ENCODE data around the gene BTBD9. TPM values are rescaled to one million over a fixed set of nuclear protein-coding genes. Genes with fewer than 3 reads are reported as not detected.

BTBD9 gene
- total RNA-seq, 3 donors from 2014 or later = 12.8 to 25.5 (median 19.0) TPM

DNA sequence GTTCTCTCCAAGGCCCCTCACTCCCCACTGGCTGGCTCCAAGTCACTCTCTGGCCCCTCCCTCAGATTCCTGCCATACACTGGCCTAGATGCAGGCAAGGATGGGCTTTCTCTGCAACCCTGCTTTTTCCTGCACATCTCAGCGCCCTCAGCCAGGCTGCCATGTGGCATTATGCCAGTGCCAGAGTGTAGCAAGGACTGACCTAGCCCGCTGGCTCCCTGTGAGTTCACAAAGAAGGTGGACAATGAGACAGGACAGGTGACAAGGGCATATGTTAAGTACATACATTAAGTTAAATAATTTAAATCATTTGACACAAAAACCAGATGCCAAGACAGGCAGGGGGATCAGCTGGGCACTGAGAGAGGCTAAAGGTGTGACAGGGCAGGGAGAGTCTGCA, 425.6 kb downstream of the BTBD9 start:
- no peak for DNase-seq (ENCODE audit: low spot score in 2 of 2)
- Histone ChIP-seq H3K27ac (no peak overlapping the region), H3K36me3 (no peaks in the 10 kb centered on the region), H3K9me3 (no peaks in the 10 kb centered on the region), H3K4me3 (no peak overlapping the region), H3K4me1 (peaks cover 0 to 7% of the 10 kb centered on the region in 2 donors), H3K27me3 (no peaks in the 10 kb centered on the region)
- intact Hi-C loops (cut with DNase I; ENCODE audit: low total_unique reads) = no loop called here
- TF ChIP-seq POLR2A (IDR thresholded peaks at IDR 0.05) (no peak), POLR2AphosphoS5 (IDR thresholded peaks at IDR 0.05) (no peak)
- TF ChIP-seq, protein P1, sequence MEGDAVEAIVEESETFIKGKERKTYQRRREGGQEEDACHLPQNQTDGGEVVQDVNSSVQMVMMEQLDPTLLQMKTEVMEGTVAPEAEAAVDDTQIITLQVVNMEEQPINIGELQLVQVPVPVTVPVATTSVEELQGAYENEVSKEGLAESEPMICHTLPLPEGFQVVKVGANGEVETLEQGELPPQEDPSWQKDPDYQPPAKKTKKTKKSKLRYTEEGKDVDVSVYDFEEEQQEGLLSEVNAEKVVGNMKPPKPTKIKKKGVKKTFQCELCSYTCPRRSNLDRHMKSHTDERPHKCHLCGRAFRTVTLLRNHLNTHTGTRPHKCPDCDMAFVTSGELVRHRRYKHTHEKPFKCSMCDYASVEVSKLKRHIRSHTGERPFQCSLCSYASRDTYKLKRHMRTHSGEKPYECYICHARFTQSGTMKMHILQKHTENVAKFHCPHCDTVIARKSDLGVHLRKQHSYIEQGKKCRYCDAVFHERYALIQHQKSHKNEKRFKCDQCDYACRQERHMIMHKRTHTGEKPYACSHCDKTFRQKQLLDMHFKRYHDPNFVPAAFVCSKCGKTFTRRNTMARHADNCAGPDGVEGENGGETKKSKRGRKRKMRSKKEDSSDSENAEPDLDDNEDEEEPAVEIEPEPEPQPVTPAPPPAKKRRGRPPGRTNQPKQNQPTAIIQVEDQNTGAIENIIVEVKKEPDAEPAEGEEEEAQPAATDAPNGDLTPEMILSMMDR (IDR thresholded peaks at IDR 0.05) = no peak

DNA sequence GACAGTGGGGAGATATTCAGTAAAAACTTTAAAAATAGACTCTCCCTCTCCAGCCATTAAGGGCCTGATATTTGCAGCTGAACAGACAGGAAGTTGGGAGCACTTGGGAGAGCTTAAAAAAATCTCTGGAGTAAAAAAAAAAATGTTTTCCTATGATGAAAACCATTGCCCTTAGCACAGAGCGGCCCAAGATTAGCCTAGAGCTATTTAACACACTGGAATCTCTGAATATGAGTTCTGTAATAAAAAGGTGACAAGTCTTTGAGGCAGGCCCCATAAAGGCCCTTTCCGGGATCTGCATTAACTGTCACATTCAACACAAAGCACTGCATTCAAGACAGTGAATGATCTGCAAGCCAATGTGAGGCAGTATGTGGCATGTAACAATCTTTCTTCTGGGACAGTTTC, 426.5 kb downstream of the BTBD9 start:
- Histone ChIP-seq H3K9me3 (no peaks in the 10 kb centered on the region), H3K36me3 (no peaks in the 10 kb centered on the region), H3K27me3 (no peaks in the 10 kb centered on the region), H3K27ac (peak overlapping the region in 1 of 2 donors; percentile 17), H3K4me1 (peaks cover 0 to 7% of the 10 kb centered on the region in 2 donors), H3K4me3 (no peak overlapping the region)
- intact Hi-C loops (cut with DNase I; ENCODE audit: low total_unique reads) = no loop called here
- TF ChIP-seq POLR2AphosphoS5 (IDR thresholded peaks at IDR 0.05) (no peak), POLR2A (IDR thresholded peaks at IDR 0.05) (no peak)
- TF ChIP-seq, protein P1 (IDR thresholded peaks at IDR 0.05) = no peak
- DNase-seq (ENCODE audit: low spot score in 2 of 2) = no peak

DNA sequence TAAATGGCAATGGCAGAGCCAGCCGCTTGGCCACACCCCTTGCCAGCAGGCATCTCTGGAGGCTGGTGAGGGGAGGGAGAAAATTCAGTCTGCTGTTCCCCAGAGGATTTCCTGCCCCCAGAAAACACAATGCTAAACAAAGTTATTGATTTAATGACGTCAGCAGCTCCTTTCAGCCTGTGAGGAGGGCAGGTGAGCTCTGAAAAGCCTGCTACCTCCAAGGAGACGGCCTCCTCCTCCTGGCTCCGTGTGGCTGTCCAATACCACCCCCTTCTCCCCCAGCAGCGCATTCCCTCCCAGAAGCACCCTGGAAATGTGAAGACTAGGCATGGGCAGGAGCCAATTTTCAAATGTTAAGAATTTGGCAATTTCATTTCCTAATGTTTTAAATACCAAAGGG, 427.1 kb downstream of the BTBD9 start:
- H3K36me3 ChIP-seq = no peaks in the 10 kb centered on the region
- peak overlapping the region in 1 of 2 donors; percentile 29 for H3K27ac ChIP-seq
- H3K27me3 ChIP-seq = no peaks in the 10 kb centered on the region
- peaks cover 0 to 7% of the 10 kb centered on the region in 2 donors for H3K4me1 ChIP-seq
- no peak overlapping the region for H3K4me3 ChIP-seq
- H3K9me3 ChIP-seq = no peaks in the 10 kb centered on the region
- DNase-seq (ENCODE audit: low spot score in 2 of 2) = no peak
- no peak for TF ChIP-seq POLR2AphosphoS5 (IDR thresholded peaks at IDR 0.05)
- TF ChIP-seq POLR2A (IDR thresholded peaks at IDR 0.05) = no peak
- TF ChIP-seq, protein P1 (IDR thresholded peaks at IDR 0.05) = no peak
- intact Hi-C loops (cut with DNase I; ENCODE audit: low total_unique reads) = no loop called here

DNA sequence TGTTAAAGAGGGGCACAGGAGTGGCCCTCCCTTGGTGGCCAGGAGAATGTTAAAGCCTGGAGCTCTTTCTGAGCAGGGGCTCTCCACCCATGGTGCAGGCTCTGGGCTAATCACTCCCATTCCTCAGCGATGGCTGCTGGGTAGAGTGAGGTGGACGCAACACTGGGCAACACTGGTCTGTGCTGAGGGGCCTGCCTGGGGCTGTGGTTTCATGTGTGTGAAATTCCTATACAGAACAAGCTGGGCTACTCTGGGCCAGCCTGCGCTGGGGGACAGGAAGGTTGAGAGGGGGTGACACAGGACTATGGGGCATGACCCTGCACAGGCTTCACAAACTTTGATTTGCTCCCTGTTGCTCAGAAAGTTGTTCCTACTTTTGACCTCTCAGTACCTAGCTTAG, 427.6 kb downstream of the BTBD9 start:
- TF ChIP-seq, protein P1 (IDR thresholded peaks at IDR 0.05) = no peak
- TF ChIP-seq POLR2A (IDR thresholded peaks at IDR 0.05) = no peak
- no peak for TF ChIP-seq POLR2AphosphoS5 (IDR thresholded peaks at IDR 0.05)
- peaks cover 0 to 7% of the 10 kb centered on the region in 2 donors for H3K4me1 ChIP-seq
- intact Hi-C loops (cut with DNase I; ENCODE audit: low total_unique reads) = no loop called here
- no peaks in the 10 kb centered on the region for H3K9me3 ChIP-seq
- H3K4me3 ChIP-seq = no peak overlapping the region
- no peaks in the 10 kb centered on the region for H3K27me3 ChIP-seq
- no peak for DNase-seq (ENCODE audit: low spot score in 2 of 2)
- H3K27ac ChIP-seq = no peak overlapping the region
- no peaks in the 10 kb centered on the region for H3K36me3 ChIP-seq

DNA sequence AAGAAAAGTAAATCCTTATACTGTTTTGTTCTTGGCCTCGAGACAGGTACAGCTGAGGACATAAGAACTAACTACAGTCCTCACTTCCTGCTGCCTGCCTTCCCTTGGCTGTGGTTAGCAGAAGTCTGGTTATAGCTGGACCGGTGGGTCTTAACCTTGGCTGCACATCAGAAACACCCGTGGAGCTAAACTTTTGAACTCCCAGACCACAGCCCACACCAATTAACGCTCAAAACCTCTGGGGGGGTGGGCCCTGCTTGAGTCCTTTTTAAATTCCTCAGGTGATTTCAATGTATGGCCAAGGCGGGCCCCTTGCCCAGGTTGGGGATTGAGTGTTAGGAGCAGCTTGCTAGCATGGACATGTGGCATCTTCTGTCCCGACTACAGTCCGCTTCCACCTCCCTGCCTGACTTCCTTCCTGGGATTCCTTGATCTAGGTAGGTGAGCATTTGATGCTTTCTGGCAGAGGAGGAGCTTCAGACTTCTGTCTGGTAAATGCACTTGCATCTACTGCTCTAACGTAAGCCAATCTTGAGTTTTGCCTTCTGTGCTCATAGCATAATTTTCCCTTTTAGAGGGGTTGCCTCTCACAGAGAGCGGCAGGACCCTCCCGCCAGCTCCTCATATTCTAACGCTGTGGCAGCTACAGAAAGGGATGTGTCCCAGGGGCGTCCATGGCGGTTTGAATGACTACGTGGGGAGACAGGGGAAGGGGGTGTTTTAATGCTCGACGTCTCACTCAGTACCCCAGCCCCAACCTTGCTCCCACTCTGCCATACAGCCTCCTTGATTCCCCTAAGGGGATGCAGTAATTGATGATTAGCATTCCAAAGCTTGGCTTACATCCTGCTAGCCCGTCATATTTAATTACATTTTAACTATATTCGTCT, 430.1 kb downstream of the BTBD9 start:
- Histone ChIP-seq H3K27ac (no peak overlapping the region), H3K4me1 (peaks cover 0 to 7% of the 10 kb centered on the region in 2 donors), H3K9me3 (no peaks in the 10 kb centered on the region), H3K27me3 (no peaks in the 10 kb centered on the region), H3K4me3 (no peak overlapping the region), H3K36me3 (no peaks in the 10 kb centered on the region)
- intact Hi-C loops (cut with DNase I; ENCODE audit: low total_unique reads) = no loop called here
- no peak for DNase-seq (ENCODE audit: low spot score in 2 of 2)
- TF ChIP-seq, protein P1 (IDR thresholded peaks at IDR 0.05) = no peak
- TF ChIP-seq POLR2AphosphoS5 (IDR thresholded peaks at IDR 0.05) (no peak), POLR2A (IDR thresholded peaks at IDR 0.05) (no peak)
